Head of caudate nucleus (tissue), 42 donors: ENCODE measurements around the gene PRR35.

Source experiments
- DNase-seq, 42 donors: peaks; one replicate each; pipeline versions ENCODE4 v3.0.0 to v3.0.0-alpha.2; 2020 to 2021; ENCODE audit warnings: mixed read lengths in 7 of 42
- intact Hi-C: fragments of 100-400 bp; cut with DNase I; formaldehyde crosslinking; loops from one replicate; pipeline ENCODE4 v1.15.0; 2022

The PRR35 gene

GRCh38 chr16:540645-541340 lies 19.4 kb upstream of the PRR35 start:
- intact Hi-C loops, result no loop called here

DNA sequence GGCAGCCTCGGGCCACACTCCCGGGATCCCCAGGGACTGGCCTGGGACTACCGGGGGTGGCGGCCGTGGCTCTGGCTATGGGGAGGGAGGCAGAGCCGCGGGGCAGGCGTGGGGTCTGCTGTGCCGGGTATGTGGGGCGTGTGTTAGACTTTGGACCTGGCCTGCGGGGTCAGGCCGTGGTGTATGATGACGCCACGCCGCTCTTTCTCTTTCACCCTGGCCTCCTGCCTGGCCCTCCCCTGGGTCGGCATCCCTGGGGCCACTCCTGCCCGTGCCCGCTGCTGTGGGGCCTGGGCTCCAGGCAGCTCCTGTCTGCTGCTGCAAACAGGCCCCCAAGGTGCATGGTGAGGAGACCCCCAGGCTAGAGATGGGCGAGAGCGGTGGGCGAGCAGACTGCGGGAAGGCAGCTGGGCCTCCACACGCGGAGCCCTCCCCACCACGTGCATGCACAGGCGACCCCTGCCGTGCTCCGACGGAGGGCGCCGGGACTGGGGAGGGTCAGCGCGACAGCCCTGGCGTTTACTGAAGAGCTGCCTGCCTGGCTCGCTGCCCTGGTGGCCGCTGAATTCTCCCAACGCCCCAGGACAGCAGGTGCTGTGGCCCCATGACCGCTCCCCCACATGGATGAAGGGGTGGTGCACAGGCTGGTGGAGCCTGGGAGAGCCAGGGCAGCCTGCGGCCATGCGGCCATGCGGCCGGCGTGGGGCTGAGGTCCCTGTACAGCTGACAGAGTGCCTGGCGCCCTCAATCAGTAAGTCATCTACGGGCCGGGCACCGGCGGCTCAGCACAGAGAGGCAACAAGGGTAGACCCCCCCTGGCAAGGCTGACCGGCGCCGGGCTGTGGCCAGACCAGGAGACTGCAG lies 16.7 kb upstream of the PRR35 start:
- intact Hi-C loops, result no loop called here
- no peak for DNase-seq

More at GRCh38 chr16:540645-541340, 19.4 kb upstream of the PRR35 start:
- no peak for DNase-seq

DNA sequence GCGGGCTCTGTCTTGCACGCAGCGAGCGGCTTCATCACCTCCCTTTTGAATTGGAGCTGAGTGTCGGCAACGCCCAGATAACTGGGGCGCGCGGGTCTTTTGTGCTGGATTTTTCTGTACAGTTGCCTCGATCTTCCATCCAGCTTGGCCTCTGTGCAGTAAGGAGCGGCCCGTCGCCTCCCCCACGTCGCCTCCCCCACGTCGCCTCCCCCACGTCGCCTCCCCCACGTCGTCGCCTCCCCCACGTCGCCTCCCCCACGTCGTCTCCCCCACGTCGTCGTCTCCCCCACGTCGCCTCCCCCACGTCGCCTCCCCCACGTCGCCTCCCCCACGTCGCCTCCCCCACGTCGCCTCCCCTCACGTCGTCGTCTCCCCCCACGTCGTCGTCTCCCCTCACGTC lies 15.7 kb upstream of the PRR35 start:
- intact Hi-C loops, result no loop called here
- DNase-seq, result no peak

DNA sequence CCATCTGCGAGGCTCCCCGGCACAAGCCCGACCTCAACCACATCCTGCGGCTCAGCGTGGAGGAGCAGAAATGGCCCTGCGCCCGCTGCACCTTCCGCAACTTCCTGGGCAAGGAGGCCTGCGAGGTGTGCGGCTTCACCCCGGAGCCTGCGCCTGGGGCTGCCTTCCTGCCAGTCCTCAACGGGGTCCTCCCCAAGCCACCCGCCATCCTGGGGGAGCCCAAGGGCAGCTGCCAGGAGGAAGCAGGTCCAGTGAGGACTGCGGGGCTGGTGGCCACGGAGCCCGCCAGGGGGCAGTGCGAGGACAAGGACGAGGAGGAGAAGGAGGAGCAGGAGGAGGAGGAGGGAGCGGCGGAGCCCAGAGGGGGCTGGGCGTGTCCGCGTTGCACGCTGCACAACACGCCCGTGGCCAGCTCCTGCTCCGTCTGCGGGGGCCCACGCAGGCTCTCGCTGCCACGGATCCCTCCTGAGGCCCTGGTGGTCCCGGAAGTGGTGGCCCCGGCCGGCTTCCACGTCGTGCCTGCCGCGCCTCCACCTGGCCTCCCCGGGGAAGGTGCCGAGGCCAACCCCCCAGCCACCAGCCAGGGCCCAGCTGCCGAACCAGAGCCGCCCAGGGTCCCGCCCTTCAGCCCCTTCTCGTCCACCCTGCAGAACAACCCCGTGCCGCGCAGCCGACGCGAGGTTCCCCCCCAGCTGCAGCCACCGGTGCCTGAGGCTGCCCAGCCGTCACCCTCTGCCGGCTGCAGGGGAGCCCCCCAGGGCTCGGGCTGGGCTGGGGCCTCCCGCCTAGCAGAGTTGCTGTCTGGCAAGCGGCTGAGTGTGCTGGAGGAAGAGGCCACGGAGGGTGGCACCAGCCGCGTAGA lies 13.1 kb upstream of the PRR35 start:
- peak in 36 of 42 donors; percentile 28 to 73 (median 52) for DNase-seq
- intact Hi-C loops, result no loop called here

GRCh38 chr16:548586-548985 lies 11.6 kb upstream of the PRR35 start:
- DNase-seq, result no peak
- intact Hi-C loops, result no loop called here

GRCh38 chr16:549544-550263 lies 10.5 kb upstream of the PRR35 start:
- intact Hi-C loops, result no loop called here
- DNase-seq, result no peak

DNA sequence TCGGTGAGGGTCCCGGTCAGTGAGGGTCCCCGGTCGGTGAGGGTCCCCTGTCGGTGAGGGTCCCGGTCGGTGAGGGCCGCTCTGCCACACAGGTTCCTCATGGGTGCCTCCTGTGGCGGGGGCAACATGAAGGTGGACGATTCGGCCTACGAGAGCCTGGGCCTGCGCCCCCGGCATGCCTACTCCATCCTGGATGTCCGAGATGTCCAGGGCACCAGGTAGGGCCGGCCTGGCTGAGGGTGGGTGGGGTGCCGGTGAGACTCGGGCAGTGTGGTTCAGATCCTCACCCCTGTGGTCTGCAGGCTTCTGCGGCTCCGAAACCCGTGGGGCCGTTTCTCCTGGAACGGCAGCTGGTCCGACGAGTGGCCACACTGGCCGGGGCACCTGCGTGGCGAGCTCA lies 9.0 kb upstream of the PRR35 start:
- DNase-seq, result no peak
- intact Hi-C loops, result no loop called here

- intact Hi-C loops, result no loop called here
- DNase-seq, result no peak
These were observed 8.0 kb upstream of the PRR35 start for GRCh38 chr16:552171-552570.

- DNase-seq, result no peak
- intact Hi-C loops, result no loop called here
These were observed 6.4 kb upstream of the PRR35 start for GRCh38 chr16:553601-554296.

- no peak for DNase-seq
These were observed 5.9 kb upstream of the PRR35 start for GRCh38 chr16:554297-554621.

GRCh38 chr16:554640-555365 lies 5.4 kb upstream of the PRR35 start:
- no peak for DNase-seq
- intact Hi-C loops, result no loop called here

More at GRCh38 chr16:554297-554621, 5.9 kb upstream of the PRR35 start:
- intact Hi-C loops, result no loop called here

- no peak for DNase-seq
- intact Hi-C loops, result no loop called here
These were observed 4.4 kb upstream of the PRR35 start for GRCh38 chr16:555528-556473.

DNA sequence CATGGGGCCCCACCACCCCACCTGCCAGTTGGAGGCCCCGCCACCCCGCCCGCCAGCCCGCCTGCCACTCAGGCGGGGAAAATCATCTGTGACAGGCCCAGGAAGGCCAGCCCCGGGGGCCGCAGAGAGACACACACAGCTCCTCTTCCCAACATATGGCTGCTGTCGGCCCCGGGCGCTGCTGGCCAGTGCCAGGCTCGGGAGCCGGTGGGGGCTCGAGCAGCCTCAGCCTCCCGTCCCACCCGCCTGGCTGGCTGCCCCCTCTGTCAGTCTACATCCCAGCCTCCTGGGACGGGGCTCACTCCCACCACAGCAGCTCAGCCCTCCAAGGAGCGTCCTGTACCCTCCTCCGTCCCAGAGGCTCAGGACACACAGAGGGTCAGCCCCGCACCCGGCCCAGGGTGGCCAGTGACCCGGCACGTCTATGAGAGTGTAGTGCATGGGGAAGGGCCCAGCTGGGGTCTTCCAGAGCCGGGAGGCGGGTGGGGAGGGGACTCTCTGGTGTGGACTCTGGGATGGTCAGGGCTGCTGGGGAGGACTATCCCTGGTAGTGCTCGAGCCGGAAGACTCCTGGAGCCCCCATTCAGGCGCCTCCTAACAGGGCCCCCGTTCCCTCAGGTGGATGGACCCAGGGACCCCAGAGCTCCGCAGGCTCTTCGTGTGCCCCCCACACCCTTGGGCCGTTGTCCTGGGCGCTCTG lies 3.6 kb upstream of the PRR35 start:
- no peak for DNase-seq
- intact Hi-C loops, result no loop called here

- DNase-seq, result no peak
- intact Hi-C loops, result no loop called here
These were observed 2.5 kb upstream of the PRR35 start for GRCh38 chr16:557463-558297.

GRCh38 chr16:558298-559020 lies 1.7 kb upstream of the PRR35 start:
- intact Hi-C loops, result no loop called here

More at GRCh38 chr16:558298-559020, 1.7 kb upstream of the PRR35 start:
- no peak for DNase-seq
